Fibroblast of lung (primary cell): ENCODE results near the gene CTNNA1. TPM values are rescaled to one million over a fixed set of nuclear protein-coding genes. Genes with fewer than 3 reads are reported as not detected.
A peak's percentile ranks its signal among the peaks of the same experiment; 100 is the strongest.

Experiments used
- DNase-seq, 2 donors: peaks; one replicate each; pipeline versions ENCODE4 v3.0.0 to v3.0.0-alpha.2; 2010; ENCODE audit warnings: low read depth in 2 of 2
- H2AFZ ChIP-seq: 2 replicates; pipeline ENCODE4 v1.5.1; 2012; ENCODE audit warnings: low read length, control low read depth, inconsistent platforms
- H3K27ac ChIP-seq: 2 replicates; pipeline ENCODE4 v1.5.1; 2011; ENCODE audit warnings: low read length, control low read depth; ENCODE audit not compliant: insufficient read depth
- H3K27me3 ChIP-seq: 2 replicates; pipeline ENCODE4 v1.5.1; 2011; ENCODE audit warnings: mild to moderate bottlenecking, low read length; ENCODE audit not compliant: control insufficient read depth, insufficient read depth
- H3K36me3 ChIP-seq: 2 replicates; pipeline ENCODE4 v1.5.1; 2011; ENCODE audit warnings: low read length; ENCODE audit not compliant: control insufficient read depth, insufficient read depth
- H3K4me1 ChIP-seq: 2 replicates; pipeline ENCODE4 v1.5.1; 2011; ENCODE audit warnings: low read length; ENCODE audit not compliant: control insufficient read depth, insufficient read depth; ENCODE audit errors: extremely low read depth
- H3K4me2 ChIP-seq: 2 replicates; pipeline ENCODE4 v1.5.1; 2011; ENCODE audit warnings: low read length, control low read depth; ENCODE audit not compliant: insufficient read depth; ENCODE audit errors: extremely low read depth
- H3K4me3 ChIP-seq, 4 experiments: fragments of 200-600 bp in 1 of 4; sonication (generic) in 1 of 4; replicated peaks in 1 of 4; 2 replicates each; pipeline ENCODE4 v1.5.1; 2011 to 2016; ENCODE audit warnings: low read length in 4 of 4, low read depth in 3 of 4, mild to moderate bottlenecking in 3 of 4, control low read depth in 2 of 4, inconsistent platforms in 1 of 4, mixed read lengths in 1 of 4; ENCODE audit not compliant: insufficient read depth in 1 of 4; ENCODE audit errors: control extremely low read depth in 1 of 4
- H3K79me2 ChIP-seq: 2 replicates; pipeline ENCODE4 v1.5.1; 2012; ENCODE audit warnings: mild to moderate bottlenecking, low read length, inconsistent platforms; ENCODE audit not compliant: control insufficient read depth, insufficient read depth
- H3K9ac ChIP-seq: 2 replicates; pipeline ENCODE4 v1.5.1; 2011; ENCODE audit warnings: mild to moderate bottlenecking, low read length, control low read depth; ENCODE audit not compliant: insufficient read depth
- H3K9me3 ChIP-seq: 2 replicates; pipeline ENCODE4 v1.5.1; 2012; ENCODE audit warnings: low read depth, low read length; ENCODE audit not compliant: control insufficient read depth, insufficient read depth
- H4K20me1 ChIP-seq: 2 replicates; pipeline ENCODE4 v1.5.1; 2011; ENCODE audit warnings: low read length; ENCODE audit not compliant: control insufficient read depth, insufficient read depth; ENCODE audit errors: extremely low read depth
- CTCF ChIP-seq, 2 donors: IDR thresholded peaks in 1 of 2; conservative IDR thresholded peaks in 1 of 2; 1 replicate in 1 of 2; 2 replicates in 1 of 2; pipeline ENCODE4 v1.5.1; 2011 to 2012; ENCODE audit warnings: low read length in 2 of 2, control low read depth in 1 of 2, inconsistent platforms in 1 of 2, low read depth in 1 of 2, mild to moderate bottlenecking in 1 of 2
- EZH2 ChIP-seq: IDR thresholded peaks from 2 replicates; pipeline ENCODE4 v1.5.1; 2012; ENCODE audit warnings: low read length, control low read depth, mild to moderate bottlenecking; ENCODE audit errors: missing control alignments
- polyA plus RNA-seq, 2 donors: library from polyadenylated mRNA; depleted of rRNA in 1 of 2; stranded (reverse) in 1 of 2; unstranded in 1 of 2; fragments of >200 nt; gene quantifications; 2 replicates each; pipeline ENCODE4 v1.2.1, GENCODE V29; 2011 to 2012; ENCODE audit warnings: missing spikeins in 1 of 2
- total RNA-seq: library from RNA; depleted of rRNA; stranded (reverse); fragments of >200 nt; gene quantifications from 2 replicates; pipeline ENCODE4 v1.2.1, GENCODE V29; 2014

The CTNNA1 gene
- total and polyA plus RNA-seq, 2 donors (not counting 1 experiment from before 2014, with no cell fraction given) = 181 to 557 TPM

- no peaks in the 10 kb centered on the region for H3K27me3 ChIP-seq
- H3K36me3 ChIP-seq = no peaks in the 10 kb centered on the region
- no peaks in the 10 kb centered on the region for H4K20me1 ChIP-seq
- no peak overlapping the region for H3K4me2 ChIP-seq
- no peaks in the 10 kb centered on the region for H3K79me2 ChIP-seq
- no peaks in the 10 kb centered on the region for H3K9me3 ChIP-seq
- no peak overlapping the region for H2AFZ ChIP-seq
- H3K9ac ChIP-seq = no peak overlapping the region
- no peak overlapping the region for H3K27ac ChIP-seq
- no peak overlapping the region for H3K4me3 ChIP-seq
- H3K4me1 ChIP-seq = peaks cover 2% of the 10 kb centered on the region
- DNase-seq = no peak
- no peak for TF ChIP-seq EZH2
- TF ChIP-seq CTCF (conservative IDR thresholded peaks at IDR 0.05 in 1 of 2, IDR thresholded peaks at IDR 0.05 in 1 of 2; ENCODE audit: low read depth in 1 of 2, low read length in 2 of 2) = no peak
Observed at GRCh38 chr5:138739938-138740337, 13.3 kb upstream of the CTNNA1 start.

- no peaks in the 10 kb centered on the region for H3K9me3 ChIP-seq
- TF ChIP-seq EZH2 = no peak
- TF ChIP-seq CTCF (conservative IDR thresholded peaks at IDR 0.05 in 1 of 2, IDR thresholded peaks at IDR 0.05 in 1 of 2; ENCODE audit: low read depth in 1 of 2, low read length in 2 of 2) = no peak
- no peaks in the 10 kb centered on the region for H3K36me3 ChIP-seq
- no peak overlapping the region for H3K4me3 ChIP-seq
- no peak overlapping the region for H3K4me2 ChIP-seq
- H3K27ac ChIP-seq = no peak overlapping the region
- H3K4me1 ChIP-seq = peaks cover 2% of the 10 kb centered on the region
- H3K9ac ChIP-seq = no peak overlapping the region
- H2AFZ ChIP-seq = no peak overlapping the region
- no peaks in the 10 kb centered on the region for H3K27me3 ChIP-seq
- no peaks in the 10 kb centered on the region for H3K79me2 ChIP-seq
- peak in 1 of 2 donors; percentile 17 for DNase-seq
- H4K20me1 ChIP-seq = no peaks in the 10 kb centered on the region
Observed at GRCh38 chr5:138743484-138743883, 9.7 kb upstream of the CTNNA1 start.

GRCh38 chr5:138745268-138745667 lies 8.0 kb upstream of the CTNNA1 start:
- Histone ChIP-seq H3K9ac (no peak overlapping the region), H4K20me1 (no peaks in the 10 kb centered on the region), H3K4me3 (no peak overlapping the region), H3K27me3 (no peaks in the 10 kb centered on the region), H3K9me3 (no peaks in the 10 kb centered on the region), H3K79me2 (no peaks in the 10 kb centered on the region), H3K4me1 (peaks cover 2% of the 10 kb centered on the region), H3K4me2 (no peak overlapping the region), H3K36me3 (no peaks in the 10 kb centered on the region), H3K27ac (no peak overlapping the region), H2AFZ (no peak overlapping the region)
- no peak for DNase-seq
- TF ChIP-seq CTCF (conservative IDR thresholded peaks at IDR 0.05 in 1 of 2, IDR thresholded peaks at IDR 0.05 in 1 of 2; ENCODE audit: low read depth in 1 of 2, low read length in 2 of 2) (no peak), EZH2 (no peak)
